Peyer's patch (tissue), 4 donors: ENCODE data around the gene SDR42E1.

ENCODE experiments used
- CTCF ChIP-seq, 6 experiments: fragments of 450-650 bp in 4 of 6; fragments of 200-600 bp in 2 of 6; sonication (generic) in 1 of 6; IDR thresholded peaks; one replicate each; pipeline ENCODE4 v1.5.1; 2017 to 2019; ENCODE audit warnings: antibody characterized with exemption in 6 of 6, mild to moderate bottlenecking in 3 of 6, moderate library complexity in 1 of 6
- POLR2A ChIP-seq, 2 donors: fragments of 450-650 bp; IDR thresholded peaks; one replicate each; pipeline ENCODE4 v1.5.1; 2017; ENCODE audit warnings: antibody characterized with exemption in 2 of 2, mild to moderate bottlenecking in 2 of 2, moderate library complexity in 2 of 2

GRCh38 chr16:82013139-82013538 lies 1.9 kb upstream of the SDR42E1 start:
- TF ChIP-seq CTCF (IDR thresholded peaks at IDR 0.05) (no peak), POLR2A (IDR thresholded peaks at IDR 0.05) (no peak)
